HG02870 (cell line): ENCODE measurements around the gene FAM72D.
"Not testable (repeated sequence)": the region's sequence is repeated elsewhere in the genome, so short reads cannot be mapped to it uniquely, and the experiment has no call there.

Experiments
- ATAC-seq: cut with Tn5 transposase; IDR thresholded peaks from one replicate; pipeline ENCODE4 v1.9.1; 2021; ENCODE audit warnings: mild to moderate bottlenecking, moderate library complexity; ENCODE audit not compliant: unreplicated experiment

FAM72D gene

DNA sequence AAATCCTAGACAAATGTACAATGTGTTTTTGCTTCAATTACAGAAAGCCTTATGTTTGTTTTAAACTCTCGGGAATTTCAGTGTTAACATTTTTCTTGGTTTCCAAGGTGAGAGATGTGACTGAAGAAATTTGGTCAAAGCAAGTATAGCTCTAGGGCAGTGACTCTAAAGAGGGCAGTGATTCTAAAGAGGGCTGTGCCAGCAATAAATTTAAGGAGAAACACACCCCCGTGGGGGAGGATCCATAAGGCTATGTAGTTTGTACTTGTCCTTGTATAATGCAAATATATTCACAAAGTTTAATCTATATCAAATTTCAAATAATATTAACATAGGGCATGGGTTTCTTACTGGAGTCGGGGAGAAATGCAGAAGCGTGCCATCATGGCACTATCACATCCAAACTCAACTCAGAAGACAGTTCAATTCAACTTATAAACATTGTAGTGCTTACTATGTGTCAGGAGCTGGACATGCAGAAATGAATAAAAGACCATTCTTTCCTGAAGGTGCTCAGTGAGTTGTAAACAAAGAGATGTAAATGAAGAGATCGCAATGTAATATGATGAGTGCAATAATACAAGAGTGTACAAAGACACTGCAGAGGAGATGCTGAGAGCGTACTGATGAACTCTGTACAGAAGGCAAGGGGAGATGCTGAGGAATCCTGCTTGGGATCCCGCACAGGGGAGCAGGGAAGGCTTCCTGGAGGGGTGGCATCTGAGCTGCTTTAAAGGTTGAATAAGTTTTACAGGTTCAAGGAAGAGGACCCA is 13.1 kb upstream of the FAM72D start:
- not testable (repeated sequence) for ATAC-seq

- not testable (repeated sequence) for ATAC-seq
These were observed 2.1 kb upstream of the FAM72D start for GRCh38 chr1:145093517-145094149.

GRCh38 chr1:145094655-145095211 is 1.0 kb upstream of the FAM72D start:
- ATAC-seq: peak; percentile 5

GRCh38 chr1:145101725-145102124 is 6.0 kb downstream of the FAM72D start:
- ATAC-seq: not testable (repeated sequence)

GRCh38 chr1:145103294-145103693 is 7.5 kb downstream of the FAM72D start:
- not testable (repeated sequence) for ATAC-seq

DNA sequence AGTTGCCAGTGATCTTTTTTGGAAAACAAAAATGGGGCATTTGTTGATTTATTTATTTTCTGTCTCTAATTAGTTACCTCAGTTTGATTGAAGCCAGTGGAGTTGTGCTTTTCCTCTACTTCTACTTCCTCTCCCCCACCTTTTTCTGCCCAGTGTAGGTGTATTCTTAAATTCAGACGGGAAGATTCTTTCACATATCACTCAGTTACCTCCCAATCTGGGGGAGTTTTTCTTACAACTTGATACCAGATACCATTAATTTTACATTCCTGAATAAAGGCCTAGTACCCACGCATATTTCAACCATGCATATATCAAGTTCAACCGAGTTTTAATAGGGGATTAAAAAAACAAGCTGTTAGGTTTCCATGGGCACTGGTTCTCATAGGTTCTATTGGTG is 15.9 kb downstream of the FAM72D start:
- not testable (repeated sequence) for ATAC-seq

- ATAC-seq: not testable (repeated sequence)
These were observed 16.9 kb downstream of the FAM72D start for GRCh38 chr1:145112703-145113102.

DNA sequence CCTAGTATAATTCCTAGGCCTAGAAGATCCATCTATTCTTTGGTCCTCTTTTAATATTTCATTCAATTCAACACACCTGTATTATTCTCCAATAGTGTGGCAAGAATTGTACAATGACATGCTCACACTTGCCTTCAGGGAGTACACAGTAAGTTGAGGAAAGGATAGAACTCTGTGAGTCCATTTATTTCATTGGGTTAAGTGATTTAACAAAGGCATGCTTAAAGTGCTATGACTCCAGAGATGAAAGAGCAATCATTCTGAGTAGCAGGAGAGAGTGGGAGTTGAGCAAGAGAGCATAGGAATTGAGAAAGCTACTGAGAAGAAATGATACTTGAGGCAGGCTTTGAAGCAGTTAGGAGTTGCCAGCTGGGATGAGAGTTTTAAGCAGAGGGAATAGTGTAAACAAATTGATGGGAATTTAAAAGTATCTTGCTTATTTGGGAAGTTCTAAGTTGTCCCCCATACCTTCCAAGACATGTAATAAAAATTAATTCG is 18.8 kb downstream of the FAM72D start:
- not testable (repeated sequence) for ATAC-seq

DNA sequence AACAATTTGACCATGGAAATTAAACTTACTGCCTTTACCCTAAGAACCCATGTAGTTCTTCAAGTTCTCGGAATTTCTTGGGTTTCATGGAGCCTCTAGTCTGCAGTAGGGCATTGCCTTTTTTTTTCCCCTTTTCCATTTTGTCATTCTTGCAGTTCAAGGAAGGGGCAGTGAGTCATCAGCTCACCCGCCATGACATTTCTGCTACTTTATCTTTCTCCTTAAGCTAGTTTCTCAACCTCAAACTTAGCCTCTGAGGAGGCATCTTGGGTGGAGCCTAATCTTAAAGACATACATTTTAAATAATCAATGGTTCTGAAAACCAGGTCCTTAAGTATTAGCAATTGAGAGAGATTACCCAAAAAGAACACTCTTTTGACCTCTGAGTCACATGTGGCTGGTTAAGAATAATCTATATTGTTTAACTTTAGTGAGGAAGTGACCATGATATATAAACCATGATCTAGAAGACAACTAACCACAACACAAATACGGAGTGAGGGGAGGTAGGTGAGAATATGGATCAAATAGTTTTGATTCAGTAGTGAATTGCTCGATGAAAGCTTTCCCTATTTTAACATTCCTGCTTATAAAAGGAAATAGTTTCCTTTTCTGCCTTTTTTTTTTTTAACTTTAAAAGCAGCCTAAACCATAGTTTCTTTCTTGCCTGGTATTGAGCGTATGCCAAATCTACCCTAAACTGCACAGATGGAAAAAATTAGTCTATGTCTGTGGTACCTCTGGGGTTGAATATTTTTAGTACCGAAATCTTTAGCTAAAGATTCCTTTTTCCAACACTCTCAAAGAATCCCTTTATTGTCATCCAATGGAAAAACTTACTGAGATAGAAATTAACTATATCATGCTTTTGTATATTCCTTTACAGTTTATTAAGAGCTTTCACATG is 20.1 kb downstream of the FAM72D start:
- ATAC-seq: not testable (repeated sequence)

DNA sequence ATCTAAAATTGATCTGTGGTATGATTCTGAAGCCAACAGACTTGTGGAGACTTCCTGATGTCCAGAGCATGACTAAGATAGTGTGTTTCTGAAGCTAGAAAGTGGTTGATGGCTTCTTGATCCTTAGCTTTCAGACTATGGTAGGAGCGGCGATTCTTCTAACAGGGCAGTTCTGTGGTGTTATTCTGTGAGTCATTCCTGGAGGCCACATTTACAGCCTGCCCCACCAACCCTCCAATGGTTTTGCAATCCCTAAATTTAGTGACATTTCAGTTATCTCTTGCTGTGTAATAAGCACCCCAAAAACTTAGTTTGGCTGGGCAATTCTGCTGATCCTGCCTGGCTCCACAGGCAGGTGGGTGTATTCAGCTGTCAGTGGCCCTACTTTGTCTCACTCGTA is 24.1 kb downstream of the FAM72D start:
- ATAC-seq: not testable (repeated sequence)

GRCh38 chr1:145122344-145123061 is 26.7 kb downstream of the FAM72D start:
- not testable (repeated sequence) for ATAC-seq

GRCh38 chr1:145123062-145123395 is 27.3 kb downstream of the FAM72D start:
- ATAC-seq: not testable (repeated sequence)

GRCh38 chr1:145123992-145124641 is 28.3 kb downstream of the FAM72D start:
- not testable (repeated sequence) for ATAC-seq

DNA sequence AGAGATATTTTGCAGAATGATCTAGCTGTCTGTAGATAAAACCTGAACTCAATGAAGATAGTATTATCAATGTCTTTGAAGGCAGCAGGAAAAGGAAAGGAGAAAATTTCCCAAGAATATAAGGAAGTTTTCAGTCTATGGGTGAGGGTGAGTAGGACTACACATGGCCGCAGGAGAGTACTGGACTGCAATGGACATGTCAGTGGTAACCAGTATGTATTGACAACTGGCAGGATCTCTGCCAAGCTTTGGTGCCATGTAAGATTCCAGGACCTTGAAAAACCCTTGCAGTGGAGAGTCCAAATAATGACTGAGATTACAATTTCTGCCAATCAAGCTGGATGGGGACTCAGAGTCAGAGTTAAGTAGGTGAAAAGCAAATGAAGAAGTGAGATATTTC is 29.3 kb downstream of the FAM72D start:
- ATAC-seq: not testable (repeated sequence)

DNA sequence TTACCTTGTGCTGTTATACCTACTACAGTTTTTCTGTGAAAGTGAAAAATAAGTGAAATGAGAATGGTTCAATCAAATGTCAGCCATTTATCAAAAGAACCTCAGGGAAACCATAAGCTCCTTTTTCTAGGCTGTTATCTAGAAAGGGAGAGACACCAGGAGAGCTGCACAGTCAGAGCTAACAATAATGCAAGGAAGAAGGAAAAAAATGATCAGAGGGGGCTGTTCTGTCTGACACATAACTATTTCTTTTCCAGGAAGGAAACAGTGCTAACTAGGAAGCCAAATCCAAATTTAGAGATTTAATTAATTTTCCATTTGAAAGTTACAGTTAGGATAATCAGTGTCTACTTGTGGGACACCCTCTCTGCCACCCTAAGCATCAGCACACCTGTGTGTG is 31.4 kb downstream of the FAM72D start:
- not testable (repeated sequence) for ATAC-seq

GRCh38 chr1:145128697-145129469 is 33.1 kb downstream of the FAM72D start:
- not testable (repeated sequence) for ATAC-seq

DNA sequence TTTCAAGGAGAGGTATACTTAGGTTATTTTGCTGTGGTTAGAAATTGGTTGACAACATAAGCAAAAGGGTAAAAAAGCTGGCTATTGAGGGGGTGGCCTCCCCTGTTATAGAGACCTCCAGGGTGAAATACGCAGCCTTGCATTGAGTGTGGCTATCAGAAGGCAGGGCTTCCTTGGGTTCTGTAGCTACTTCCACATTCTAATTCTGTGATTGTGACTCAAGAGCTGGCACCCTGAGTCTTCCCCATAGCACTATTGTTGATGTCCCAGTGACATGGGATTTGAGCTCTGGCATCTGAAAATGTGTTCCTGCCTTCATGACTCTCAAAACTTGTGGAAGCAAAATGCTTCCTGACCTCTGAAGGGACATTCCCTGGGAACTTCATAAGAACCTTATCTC is 38.7 kb downstream of the FAM72D start:
- not testable (repeated sequence) for ATAC-seq

DNA sequence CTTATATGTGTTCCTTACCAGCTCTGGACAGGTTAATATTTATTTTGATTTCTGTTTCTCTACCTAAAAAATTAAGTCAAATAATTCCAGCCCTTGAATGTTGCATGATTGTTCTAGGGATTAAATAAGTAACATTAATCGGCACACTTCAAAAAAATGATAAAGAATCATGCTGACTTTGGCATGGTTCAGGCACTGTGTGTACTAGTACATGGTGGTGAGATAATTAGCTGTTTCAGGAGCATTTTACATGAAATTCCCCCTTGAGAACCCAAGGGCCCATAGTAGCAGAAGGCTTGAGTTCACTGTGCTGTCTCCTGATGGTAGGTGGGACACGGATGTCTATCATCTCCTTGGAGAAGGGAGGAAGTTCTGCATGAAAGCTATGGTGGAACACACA is 44.8 kb downstream of the FAM72D start:
- ATAC-seq: not testable (repeated sequence)
